HFFc6 (cell line): ENCODE measurements around the gene PPP6R1. TPM values are rescaled to one million over a fixed set of nuclear protein-coding genes. Genes with fewer than 3 reads are reported as not detected.

Experiments
- DNase-seq: peaks from one replicate; pipeline ENCODE4 v3.0.0-alpha.2; 2018
- H3K27ac Mint-ChIP-seq: 2 replicates; pipeline ENCODE4 v1.8.0; 2020; ENCODE audit warnings: mild to moderate bottlenecking, mixed read lengths
- H3K27me3 Mint-ChIP-seq: 2 replicates; pipeline ENCODE4 v1.8.0; 2021; ENCODE audit warnings: mild to moderate bottlenecking, moderate library complexity, mixed read lengths; ENCODE audit not compliant: insufficient read depth
- H3K36me3 Mint-ChIP-seq: 2 replicates; pipeline ENCODE4 v1.8.0; 2021; ENCODE audit warnings: low read depth, mixed read lengths
- H3K4me1 Mint-ChIP-seq: 2 replicates; pipeline ENCODE4 v1.8.0; 2020; ENCODE audit warnings: low read depth, mixed read lengths
- H3K4me3 Mint-ChIP-seq: 2 replicates; pipeline ENCODE4 v1.8.0; 2020; ENCODE audit warnings: mild to moderate bottlenecking, moderate library complexity, mixed read lengths
- H3K9me3 Mint-ChIP-seq: 2 replicates; pipeline ENCODE4 v1.8.0; 2020; ENCODE audit warnings: mild to moderate bottlenecking, mixed read lengths
- total RNA-seq, 6 experiments: library from RNA; stranded (reverse); fragmentation: NEBNext Ultra II Directional; extraction: Animal tissue kit (Norgen Biotek cat#: 25700); gene quantifications; 2 replicates in 1 of 6; 3 replicates in 5 of 6; pipeline ENCODE4 v1.2.3, GENCODE V29; 2021
- TF ChIP-seq, protein P1 (sequence below): fragments of 200-600 bp; sonication (generic); IDR thresholded peaks from 2 replicates; pipeline ENCODE4 v1.5.0; 2021; ENCODE audit warnings: antibody characterized with exemption, mild to moderate bottlenecking

PPP6R1 gene
- total RNA-seq, 6 experiments from 2014 or later = 85.8 to 93.7 (median 88.9) TPM

GRCh38 chr19:55279770-55280643, 21.2 kb upstream of the PPP6R1 start, which contains the start of gene HSPBP1:
HSPBP1 (minus strand) TSS chr19:55280110; CDS start chr19:55279608, 502 bp downstream.
- Mint-ChIP-seq H3K36me3 (peaks cover 7% of the 10 kb centered on the region; the same call in 1 of the 2 replicates), H3K27me3 (peaks cover 5% of the 10 kb centered on the region), H3K9me3 (no peaks in the 10 kb centered on the region), H3K27ac (peak within 1 kb of the TSS; percentile 99), H3K4me1 (peaks cover 31% of the 10 kb centered on the region), H3K4me3 (peak within 1 kb of the TSS; percentile 100)
- DNase-seq = peak; percentile 95
- TF ChIP-seq, protein P1, sequence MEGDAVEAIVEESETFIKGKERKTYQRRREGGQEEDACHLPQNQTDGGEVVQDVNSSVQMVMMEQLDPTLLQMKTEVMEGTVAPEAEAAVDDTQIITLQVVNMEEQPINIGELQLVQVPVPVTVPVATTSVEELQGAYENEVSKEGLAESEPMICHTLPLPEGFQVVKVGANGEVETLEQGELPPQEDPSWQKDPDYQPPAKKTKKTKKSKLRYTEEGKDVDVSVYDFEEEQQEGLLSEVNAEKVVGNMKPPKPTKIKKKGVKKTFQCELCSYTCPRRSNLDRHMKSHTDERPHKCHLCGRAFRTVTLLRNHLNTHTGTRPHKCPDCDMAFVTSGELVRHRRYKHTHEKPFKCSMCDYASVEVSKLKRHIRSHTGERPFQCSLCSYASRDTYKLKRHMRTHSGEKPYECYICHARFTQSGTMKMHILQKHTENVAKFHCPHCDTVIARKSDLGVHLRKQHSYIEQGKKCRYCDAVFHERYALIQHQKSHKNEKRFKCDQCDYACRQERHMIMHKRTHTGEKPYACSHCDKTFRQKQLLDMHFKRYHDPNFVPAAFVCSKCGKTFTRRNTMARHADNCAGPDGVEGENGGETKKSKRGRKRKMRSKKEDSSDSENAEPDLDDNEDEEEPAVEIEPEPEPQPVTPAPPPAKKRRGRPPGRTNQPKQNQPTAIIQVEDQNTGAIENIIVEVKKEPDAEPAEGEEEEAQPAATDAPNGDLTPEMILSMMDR = no peak

GRCh38 chr19:55279340-55279739, 20.5 kb upstream of the PPP6R1 start:
- Mint-ChIP-seq H3K9me3 (no peaks in the 10 kb centered on the region), H3K4me3 (peak overlapping the region; percentile 100), H3K27me3 (peaks cover 5% of the 10 kb centered on the region), H3K36me3 (peaks cover 7% of the 10 kb centered on the region; the same call in 1 of the 2 replicates), H3K27ac (peak overlapping the region; percentile 99), H3K4me1 (peaks cover 30% of the 10 kb centered on the region)
- TF ChIP-seq, protein P1 = no peak
- no peak for DNase-seq

GRCh38 chr19:55278391-55279135, 19.7 kb upstream of the PPP6R1 start:
- Mint-ChIP-seq H3K36me3 (peaks cover 10% of the 10 kb centered on the region), H3K4me3 (peak overlapping the region; percentile 100), H3K27me3 (peaks cover 3% of the 10 kb centered on the region), H3K27ac (peak overlapping the region; percentile 99), H3K4me1 (peaks cover 27% of the 10 kb centered on the region), H3K9me3 (no peaks in the 10 kb centered on the region)
- no peak for DNase-seq
- TF ChIP-seq, protein P1 = no peak

- no peak for DNase-seq
- H3K36me3 Mint-ChIP-seq = peaks cover 12% of the 10 kb centered on the region
- H3K9me3 Mint-ChIP-seq = no peaks in the 10 kb centered on the region
- H3K27me3 Mint-ChIP-seq = peaks cover 2% of the 10 kb centered on the region; the same call in 1 of the 2 replicates
- TF ChIP-seq, protein P1 = no peak
- no peak overlapping the region for H3K4me3 Mint-ChIP-seq
- H3K27ac Mint-ChIP-seq = no peak overlapping the region
- H3K4me1 Mint-ChIP-seq = peaks cover 24% of the 10 kb centered on the region
Measured at GRCh38 chr19:55277494-55277893, 18.7 kb upstream of the PPP6R1 start.

DNA sequence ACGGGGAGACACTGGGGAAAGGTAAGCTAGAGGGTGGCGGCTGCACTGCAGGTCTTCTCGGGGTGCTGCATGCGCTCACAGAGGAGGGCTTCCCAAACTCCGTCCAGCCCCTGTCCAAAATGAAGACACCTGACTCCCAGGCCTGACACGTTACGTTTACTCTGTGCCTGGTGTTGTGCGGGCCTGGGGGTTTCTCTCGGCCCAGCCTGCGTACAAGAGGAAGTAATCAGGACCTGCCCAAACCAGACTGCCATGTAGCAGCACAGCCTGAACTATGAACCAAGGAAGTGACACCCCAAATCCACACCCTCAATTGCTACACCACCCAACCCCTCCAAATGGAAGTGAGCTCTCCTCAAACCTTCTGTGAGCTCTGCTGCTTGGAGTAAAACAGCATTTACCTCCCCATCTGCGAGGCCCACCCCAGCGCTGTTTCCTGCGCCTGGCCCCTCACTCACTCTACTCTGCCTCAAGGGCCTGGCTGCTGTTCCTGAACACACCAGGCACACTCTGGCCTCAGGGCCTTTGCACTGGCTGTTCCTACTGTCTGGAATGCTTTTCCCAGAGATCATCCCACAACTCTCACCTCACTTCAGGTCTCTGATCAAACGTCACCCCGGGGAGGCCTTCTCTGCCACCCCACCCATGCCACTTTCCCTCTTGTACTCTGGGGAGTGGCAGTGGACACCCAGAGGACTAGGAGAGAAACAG, 18.1 kb upstream of the PPP6R1 start:
- peaks cover 24% of the 10 kb centered on the region for H3K4me1 Mint-ChIP-seq
- H3K27me3 Mint-ChIP-seq = peaks cover 2% of the 10 kb centered on the region; the same call in 1 of the 2 replicates
- DNase-seq = no peak
- no peaks in the 10 kb centered on the region for H3K9me3 Mint-ChIP-seq
- H3K4me3 Mint-ChIP-seq = no peak overlapping the region
- TF ChIP-seq, protein P1 = no peak
- H3K27ac Mint-ChIP-seq = no peak overlapping the region
- H3K36me3 Mint-ChIP-seq = peaks cover 18% of the 10 kb centered on the region
